Measurements from ENCODE around the gene MYRIP.

The MYRIP gene

GRCh38 chr3:40299721-40300335 lies 490.4 kb downstream of the MYRIP start:
- DNase-seq, result peak; percentile 35 to 76

GRCh38 chr3:40302784-40303183 lies 493.4 kb downstream of the MYRIP start:
- DNase-seq, result no peak

- DNase-seq, result no peak
Observed at GRCh38 chr3:40304352-40304751, 494.9 kb downstream of the MYRIP start.

GRCh38 chr3:40306336-40306735 lies 496.9 kb downstream of the MYRIP start:
- DNase-seq, result no peak

- DNase-seq, result no peak
Observed at GRCh38 chr3:40307176-40307575, 497.8 kb downstream of the MYRIP start.

- no peak for DNase-seq
Observed at GRCh38 chr3:40308725-40309417, 499.5 kb downstream of the MYRIP start.

- peak; percentile 97 to 98 for DNase-seq
Observed at GRCh38 chr3:40309418-40309924, 500.1 kb downstream of the MYRIP start, which contains the start of gene EIF1B. TSS of gene EIF1B (plus strand) at chr3:40309707. CDS start at chr3:40309942, 235 bp downstream.
